ENCODE results near the gene TMED6. TPM values are rescaled to one million over a fixed set of nuclear protein-coding genes. Genes with fewer than 3 reads are reported as not detected.

The TMED6 gene
- total and polyA plus RNA-seq, 8 donors, result 1.8 to 60.1 (median 18.7) TPM; not detected in 1

- 90 to 96% (median 94%) methylated on average over 1 of the region's 1 CpG for WGBS, 5 donors
- DNase-seq, result no peak
- no peak overlapping the region for H3K4me3 ChIP-seq
These were observed 26.4 kb upstream of the TMED6 start for GRCh38 chr16:69378036-69378435.

GRCh38 chr16:69376393-69377059, 24.9 kb upstream of the TMED6 start:
- DNase-seq, result no peak
- H3K9me3 ChIP-seq, result no peaks in the 10 kb centered on the region
- no peak overlapping the region for H3K27ac ChIP-seq
- H3K27me3 ChIP-seq, result no peaks in the 10 kb centered on the region
- intact Hi-C loops (cut with DNase I; ENCODE audit: low total_unique reads), result no loop called here
- peaks cover 10 to 79% (median 72%) of the 10 kb centered on the region in 4 donors for H3K36me3 ChIP-seq
- peaks cover 0 to 18% (median 6%) of the 10 kb centered on the region in 4 donors for H3K4me1 ChIP-seq
- no peak overlapping the region for H3K4me3 ChIP-seq
- no peak for TF ChIP-seq CTCF (IDR thresholded peaks at IDR 0.05)
- TF ChIP-seq POLR2AphosphoS5 (IDR thresholded peaks at IDR 0.05), result no peak
- no peak for TF ChIP-seq POLR2A (IDR thresholded peaks at IDR 0.05)
- no peak for TF ChIP-seq EP300 (IDR thresholded peaks at IDR 0.05)
- 95 to 97% (median 96%) methylated on average over 10 of the region's 10 CpGs for WGBS, 5 donors

More at GRCh38 chr16:69378036-69378435, 26.4 kb upstream of the TMED6 start:
- H3K27ac ChIP-seq, result no peak overlapping the region
- no peaks in the 10 kb centered on the region for H3K9me3 ChIP-seq
- peaks cover 10 to 79% (median 72%) of the 10 kb centered on the region in 4 donors for H3K36me3 ChIP-seq
- peaks cover 0 to 26% (median 9%) of the 10 kb centered on the region in 4 donors for H3K4me1 ChIP-seq
- H3K27me3 ChIP-seq, result no peaks in the 10 kb centered on the region
- no peak for TF ChIP-seq POLR2AphosphoS5 (IDR thresholded peaks at IDR 0.05)
- TF ChIP-seq POLR2A (IDR thresholded peaks at IDR 0.05), result no peak
- no peak for TF ChIP-seq CTCF (IDR thresholded peaks at IDR 0.05)
- TF ChIP-seq EP300 (IDR thresholded peaks at IDR 0.05), result no peak
- intact Hi-C loops (cut with DNase I; ENCODE audit: low total_unique reads), result no loop called here

- 61 to 83% (median 75%) methylated on average over 1 of the region's 1 CpG for WGBS, 5 donors
- Histone ChIP-seq H3K27me3 (no peaks in the 10 kb centered on the region), H3K36me3 (peaks cover 21 to 81% (median 74%) of the 10 kb centered on the region in 4 donors), H3K27ac (no peak overlapping the region), H3K4me3 (no peak overlapping the region), H3K4me1 (peaks cover 0 to 12% (median 4%) of the 10 kb centered on the region in 4 donors), H3K9me3 (no peaks in the 10 kb centered on the region)
- DNase-seq, result peak in 1 of 2 donors; percentile 53
- TF ChIP-seq POLR2AphosphoS5 (IDR thresholded peaks at IDR 0.05) (no peak), CTCF (IDR thresholded peaks at IDR 0.05) (no peak), EP300 (IDR thresholded peaks at IDR 0.05) (no peak), POLR2A (IDR thresholded peaks at IDR 0.05) (no peak)
- intact Hi-C loops (cut with DNase I; ENCODE audit: low total_unique reads), result no loop called here
These were observed 21.4 kb upstream of the TMED6 start for GRCh38 chr16:69373019-69373418.

GRCh38 chr16:69371564-69371963, 20.0 kb upstream of the TMED6 start:
- peaks cover 0 to 12% (median 4%) of the 10 kb centered on the region in 4 donors for H3K4me1 ChIP-seq
- H3K27ac ChIP-seq, result no peak overlapping the region
- intact Hi-C loops (cut with DNase I; ENCODE audit: low total_unique reads), result no loop called here
- H3K4me3 ChIP-seq, result no peak overlapping the region
- peaks cover 35 to 82% (median 76%) of the 10 kb centered on the region in 4 donors for H3K36me3 ChIP-seq
- WGBS, 5 donors, result 78 to 96% (median 90%) methylated on average over 2 of the region's 2 CpGs
- H3K27me3 ChIP-seq, result no peaks in the 10 kb centered on the region
- no peak for TF ChIP-seq POLR2AphosphoS5 (IDR thresholded peaks at IDR 0.05)
- no peak for TF ChIP-seq CTCF (IDR thresholded peaks at IDR 0.05)
- no peak for TF ChIP-seq POLR2A (IDR thresholded peaks at IDR 0.05)
- no peak for TF ChIP-seq EP300 (IDR thresholded peaks at IDR 0.05)
- DNase-seq, result no peak
- no peaks in the 10 kb centered on the region for H3K9me3 ChIP-seq

Measured in stomach (tissue), 9 donors.